ENCODE measurements around the gene RPL32. TPM values are rescaled to one million over a fixed set of nuclear protein-coding genes. Genes with fewer than 3 reads are reported as not detected.

RPL32 gene
- total and polyA plus RNA-seq, 9 of the 15 experiments (the other 6 are each of a cell fraction or from before 2014, with no cell fraction given): 2,738 to 6,200 (median 4,286) TPM

DNA sequence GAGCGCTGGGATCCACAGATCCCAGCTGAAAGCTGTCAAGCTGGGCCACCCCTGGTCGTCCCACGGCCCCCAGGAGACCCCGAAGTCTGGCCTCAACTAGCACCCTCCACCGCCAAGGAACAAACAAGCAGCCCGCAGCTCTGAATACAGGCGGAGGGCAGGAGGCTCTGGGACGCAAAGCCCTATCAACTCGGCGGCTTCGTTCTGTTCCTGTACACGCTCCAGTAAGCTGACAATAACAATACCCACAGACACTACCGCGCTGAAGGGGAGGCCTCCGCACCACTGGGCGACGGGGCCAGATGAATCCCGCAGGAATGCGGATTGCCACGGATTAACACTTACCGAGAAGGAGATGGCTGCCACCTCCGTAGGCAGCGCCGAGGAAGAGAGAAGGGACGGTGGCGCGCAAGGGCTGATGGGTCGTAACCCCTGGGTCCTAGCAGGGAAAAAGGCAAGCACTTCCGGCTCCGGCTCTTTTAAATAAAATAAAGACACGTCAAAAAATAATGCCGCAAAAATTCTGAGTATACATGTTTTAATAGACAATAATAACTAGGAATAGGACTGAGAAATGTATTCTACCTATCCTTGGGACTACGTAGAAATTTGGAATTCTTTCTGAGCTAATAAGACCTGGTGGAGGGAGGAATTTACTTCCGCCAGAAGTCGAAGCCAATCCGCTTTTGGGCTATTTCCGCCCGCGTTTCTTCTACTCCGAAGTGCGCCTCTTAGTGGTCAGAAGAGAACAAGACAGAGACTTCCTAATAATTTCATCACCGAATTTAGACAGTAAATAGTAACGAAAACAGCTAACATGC lies at the start of gene RPL32 (continued):
- no peak for TF ChIP-seq ZNF224 (CRISPR knock-in tag; IDR thresholded peaks at IDR 0.05)
- peak; percentile 83 for TF ChIP-seq ZNF175 (CRISPR knock-in tag; IDR thresholded peaks at IDR 0.05; ENCODE audit: low read depth)
- peak; percentile 76 for TF ChIP-seq RBM25 (IDR thresholded peaks at IDR 0.05; ENCODE audit: low read depth, low read length, severe bottlenecking)
- TF ChIP-seq ETV5 (CRISPR knock-in tag; IDR thresholded peaks at IDR 0.05; ENCODE audit: low read depth): peak; percentile 95
- TF ChIP-seq ZNF174 (CRISPR knock-in tag; IDR thresholded peaks at IDR 0.05): no peak; the same call in 1 of the 2 replicates
- TF ChIP-seq PHF8 (IDR thresholded peaks at IDR 0.05; ENCODE audit: borderline replicate concordance, low read length): peak; percentile 99
- peak; percentile 98 for TF ChIP-seq KDM5B (IDR thresholded peaks at IDR 0.05; ENCODE audit: insufficient replicate concordance, low read depth, low read length)
- TF ChIP-seq FIP1L1 (IDR thresholded peaks at IDR 0.05; ENCODE audit: low read depth, low read length, poor library complexity, severe bottlenecking): peak; percentile 24
- 0 out of 2 replicates have a peak, but pooled peaks have one; percentile 30 for TF ChIP-seq MEF2A (IDR thresholded peaks at IDR 0.05; ENCODE audit: control insufficient read depth, low read depth, low read length)
- no peak for TF ChIP-seq ZNF584 (CRISPR knock-in tag; IDR thresholded peaks at IDR 0.05; ENCODE audit: low read depth)
- no peak; the same call in 1 of the 2 replicates for TF ChIP-seq ZNF384 (IDR thresholded peaks at IDR 0.05; ENCODE audit: low read depth, low read length)
- peak; percentile 100 for TF ChIP-seq ELF1 (tag; IDR thresholded peaks at IDR 0.05)
- peak; percentile 91 for TF ChIP-seq NR2C2 (CRISPR knock-in tag; IDR thresholded peaks at IDR 0.05)
- TF ChIP-seq NR2C2 (tag; IDR thresholded peaks at IDR 0.05): peak; percentile 100
- TF ChIP-seq, protein P1, sequence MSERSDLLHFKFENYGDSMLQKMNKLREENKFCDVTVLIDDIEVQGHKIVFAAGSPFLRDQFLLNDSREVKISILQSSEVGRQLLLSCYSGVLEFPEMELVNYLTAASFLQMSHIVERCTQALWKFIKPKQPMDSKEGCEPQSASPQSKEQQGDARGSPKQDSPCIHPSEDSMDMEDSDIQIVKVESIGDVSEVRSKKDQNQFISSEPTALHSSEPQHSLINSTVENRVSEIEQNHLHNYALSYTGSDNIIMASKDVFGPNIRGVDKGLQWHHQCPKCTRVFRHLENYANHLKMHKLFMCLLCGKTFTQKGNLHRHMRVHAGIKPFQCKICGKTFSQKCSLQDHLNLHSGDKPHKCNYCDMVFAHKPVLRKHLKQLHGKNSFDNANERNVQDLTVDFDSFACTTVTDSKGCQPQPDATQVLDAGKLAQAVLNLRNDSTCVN (CRISPR knock-in tag; IDR thresholded peaks at IDR 0.05): peak; percentile 13; the same call in 1 of the 2 replicates
- peak in 1 of 2 experiments; percentile 9 for TF ChIP-seq E2F6 (IDR thresholded peaks at IDR 0.05; ENCODE audit: borderline replicate concordance in 1 of 2, extremely low read depth in 1 of 2, insufficient read depth in 1 of 2, insufficient read length in 1 of 2, low read depth in 1 of 2, low read length in 1 of 2, poor library complexity in 1 of 2, severe bottlenecking in 1 of 2)
- TF ChIP-seq, protein P2, sequence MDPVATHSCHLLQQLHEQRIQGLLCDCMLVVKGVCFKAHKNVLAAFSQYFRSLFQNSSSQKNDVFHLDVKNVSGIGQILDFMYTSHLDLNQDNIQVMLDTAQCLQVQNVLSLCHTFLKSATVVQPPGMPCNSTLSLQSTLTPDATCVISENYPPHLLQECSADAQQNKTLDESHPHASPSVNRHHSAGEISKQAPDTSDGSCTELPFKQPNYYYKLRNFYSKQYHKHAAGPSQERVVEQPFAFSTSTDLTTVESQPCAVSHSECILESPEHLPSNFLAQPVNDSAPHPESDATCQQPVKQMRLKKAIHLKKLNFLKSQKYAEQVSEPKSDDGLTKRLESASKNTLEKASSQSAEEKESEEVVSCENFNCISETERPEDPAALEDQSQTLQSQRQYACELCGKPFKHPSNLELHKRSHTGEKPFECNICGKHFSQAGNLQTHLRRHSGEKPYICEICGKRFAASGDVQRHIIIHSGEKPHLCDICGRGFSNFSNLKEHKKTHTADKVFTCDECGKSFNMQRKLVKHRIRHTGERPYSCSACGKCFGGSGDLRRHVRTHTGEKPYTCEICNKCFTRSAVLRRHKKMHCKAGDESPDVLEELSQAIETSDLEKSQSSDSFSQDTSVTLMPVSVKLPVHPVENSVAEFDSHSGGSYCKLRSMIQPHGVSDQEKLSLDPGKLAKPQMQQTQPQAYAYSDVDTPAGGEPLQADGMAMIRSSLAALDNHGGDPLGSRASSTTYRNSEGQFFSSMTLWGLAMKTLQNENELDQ (CRISPR knock-in tag; IDR thresholded peaks at IDR 0.05; ENCODE audit: borderline replicate concordance): no peak; the same call in none of the 2 replicates
- TF ChIP-seq ZBTB1 (CRISPR knock-in tag; IDR thresholded peaks at IDR 0.05; ENCODE audit: borderline replicate concordance, low read depth): no peak
- TF ChIP-seq ELF4 (CRISPR knock-in tag; IDR thresholded peaks at IDR 0.05): peak; percentile 55; the same call in 1 of the 2 replicates
- no peak for TF ChIP-seq ESRRB (CRISPR knock-in tag; IDR thresholded peaks at IDR 0.05; ENCODE audit: borderline replicate concordance)
- TF ChIP-seq TAF7 (tag; IDR thresholded peaks at IDR 0.05): peak; percentile 99
